GM12891 (cell line): ENCODE measurements around the gene TSHZ3.

Experiments
- POLR2A ChIP-seq: IDR thresholded peaks from 2 replicates; pipeline ENCODE4 v1.6.1; 2011; ENCODE audit warnings: low read depth, low read length, control low read depth
- POLR2AphosphoS5 ChIP-seq: IDR thresholded peaks from 2 replicates; pipeline ENCODE4 v1.6.1; 2011; ENCODE audit warnings: low read depth, low read length, control low read depth

DNA sequence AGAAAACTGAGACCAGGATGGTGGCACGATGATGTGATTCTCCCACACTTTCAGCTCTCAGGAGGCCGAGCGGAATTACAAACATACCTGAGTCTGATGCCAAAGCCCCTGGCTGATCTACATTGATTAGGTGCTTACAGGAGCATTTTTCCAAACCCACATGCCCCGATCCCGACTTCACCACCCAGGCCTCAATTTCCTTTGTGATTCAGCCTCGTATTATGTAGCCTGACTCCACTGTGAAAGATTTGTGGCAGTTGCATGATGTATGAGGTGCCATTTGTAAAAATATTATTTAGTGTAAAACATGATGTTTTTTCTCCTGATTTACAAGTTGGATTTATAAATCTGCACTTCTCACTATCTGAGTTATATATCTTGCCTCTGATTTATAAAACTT lies 118.0 kb downstream of the TSHZ3 start:
- TF ChIP-seq POLR2AphosphoS5 (no peak), POLR2A (no peak)
